ENCODE measurements around the gene CLDND2. TPM values are rescaled to one million over a fixed set of nuclear protein-coding genes. Genes with fewer than 3 reads are reported as not detected.

Gene CLDND2
- total RNA-seq, 1 donor from 2014 or later, result not detected

- no peak for ATAC-seq
- intact Hi-C loops (cut with micrococcal nuclease), result no loop called here
- DNase-seq, result no peak
Measured at GRCh38 chr19:51318687-51319648, 49.8 kb downstream of the CLDND2 start.

GRCh38 chr19:51317968-51318367 lies 50.8 kb downstream of the CLDND2 start:
- ATAC-seq, result no peak
- DNase-seq, result no peak
- intact Hi-C loops (cut with micrococcal nuclease), result no loop called here

DNA sequence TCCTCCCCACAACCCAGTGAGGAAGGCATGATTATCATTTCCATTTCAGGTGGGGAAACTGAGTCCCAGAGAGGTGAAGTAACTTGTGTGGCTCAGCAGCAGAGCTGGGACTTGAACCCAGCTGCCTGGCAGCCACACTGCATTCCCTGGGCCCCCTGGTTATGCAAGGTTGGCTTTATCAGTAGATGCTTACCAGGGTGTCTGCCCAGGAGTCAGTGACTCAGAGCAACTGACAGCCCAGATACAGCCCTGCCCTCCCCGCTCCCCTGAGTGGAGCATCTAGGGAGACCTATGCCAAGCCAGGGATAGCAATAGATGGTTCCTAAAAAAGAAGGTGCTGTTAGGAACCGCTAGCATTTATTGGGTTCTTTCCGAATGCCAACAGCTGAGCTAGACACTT lies 51.4 kb downstream of the CLDND2 start:
- intact Hi-C loops (cut with micrococcal nuclease), result no loop called here
- ATAC-seq, result no peak
- no peak for DNase-seq

Other genes starting within 250 kb of the CLDND2 start
- 1.4 TPM for gene SIGLEC9, start 244.1 kb downstream of the CLDND2 start, total RNA-seq
- gene SIGLEC7, start 226.7 kb downstream of the CLDND2 start, total RNA-seq, result 0.50 TPM
- 4.4 TPM for gene CD33, start 143.9 kb downstream of the CLDND2 start, total RNA-seq
- not detected for gene SIGLECL1, start 117.9 kb downstream of the CLDND2 start, total RNA-seq
- not detected for gene IGLON5, start 57.4 kb downstream of the CLDND2 start, total RNA-seq
- gene VSIG10L, start 26.9 kb downstream of the CLDND2 start, total RNA-seq, result 0.77 TPM
- 448 TPM for gene ETFB, start 2.6 kb downstream of the CLDND2 start, total RNA-seq
- gene NKG7, start 3.7 kb upstream of the CLDND2 start, total RNA-seq, result 0.99 TPM
- gene LIM2, start 19.0 kb upstream of the CLDND2 start, total RNA-seq, result not detected
- not detected for gene C19orf84, start 21.6 kb upstream of the CLDND2 start, total RNA-seq
- 0.40 TPM for gene SIGLEC10, start 48.6 kb upstream of the CLDND2 start, total RNA-seq
- 0.15 TPM for gene SIGLEC8, start 89.5 kb upstream of the CLDND2 start, total RNA-seq
- gene CEACAM18, start 109.5 kb upstream of the CLDND2 start, total RNA-seq, result not detected
- gene SIGLEC12, start 132.8 kb upstream of the CLDND2 start, total RNA-seq, result not detected
- 0.32 TPM for gene SIGLEC6, start 162.7 kb upstream of the CLDND2 start, total RNA-seq
- gene ZNF175, start 202.3 kb upstream of the CLDND2 start, total RNA-seq, result 10.7 TPM

All from left ventricle myocardium superior (tissue), 1 donor.